Measurements from ENCODE around the gene CAB39L.

Gene CAB39L

GRCh38 chr13:49419276-49419675 lies 24.6 kb downstream of the CAB39L start:
- no peaks in the 10 kb centered on the region for H3K36me3 ChIP-seq (ENCODE audit: low read length)
- H3K27ac ChIP-seq (ENCODE audit: low read depth, low read length) = no peak overlapping the region
- no peaks in the 10 kb centered on the region for H3K9me2 ChIP-seq (replicated peaks; ENCODE audit: insufficient read depth, low read length)
- no peak overlapping the region for H3K4me3 ChIP-seq (ENCODE audit: insufficient read depth, low read length, poor library complexity, severe bottlenecking)
- no peaks in the 10 kb centered on the region for H3K9me3 ChIP-seq (ENCODE audit: insufficient read depth, low read length)
- no peak overlapping the region for H3K4me2 ChIP-seq (ENCODE audit: low read depth, low read length, poor library complexity, severe bottlenecking)
- H3K27me3 ChIP-seq (ENCODE audit: low read length) = no peaks in the 10 kb centered on the region
- H2AFZ ChIP-seq (ENCODE audit: low read depth, low read length, severe bottlenecking) = no peak overlapping the region
- TF ChIP-seq EZH2phosphoT487 (conservative IDR thresholded peaks at IDR 0.05; ENCODE audit: low read length) = no peak
- TF ChIP-seq, protein P1, sequence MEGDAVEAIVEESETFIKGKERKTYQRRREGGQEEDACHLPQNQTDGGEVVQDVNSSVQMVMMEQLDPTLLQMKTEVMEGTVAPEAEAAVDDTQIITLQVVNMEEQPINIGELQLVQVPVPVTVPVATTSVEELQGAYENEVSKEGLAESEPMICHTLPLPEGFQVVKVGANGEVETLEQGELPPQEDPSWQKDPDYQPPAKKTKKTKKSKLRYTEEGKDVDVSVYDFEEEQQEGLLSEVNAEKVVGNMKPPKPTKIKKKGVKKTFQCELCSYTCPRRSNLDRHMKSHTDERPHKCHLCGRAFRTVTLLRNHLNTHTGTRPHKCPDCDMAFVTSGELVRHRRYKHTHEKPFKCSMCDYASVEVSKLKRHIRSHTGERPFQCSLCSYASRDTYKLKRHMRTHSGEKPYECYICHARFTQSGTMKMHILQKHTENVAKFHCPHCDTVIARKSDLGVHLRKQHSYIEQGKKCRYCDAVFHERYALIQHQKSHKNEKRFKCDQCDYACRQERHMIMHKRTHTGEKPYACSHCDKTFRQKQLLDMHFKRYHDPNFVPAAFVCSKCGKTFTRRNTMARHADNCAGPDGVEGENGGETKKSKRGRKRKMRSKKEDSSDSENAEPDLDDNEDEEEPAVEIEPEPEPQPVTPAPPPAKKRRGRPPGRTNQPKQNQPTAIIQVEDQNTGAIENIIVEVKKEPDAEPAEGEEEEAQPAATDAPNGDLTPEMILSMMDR (IDR thresholded peaks at IDR 0.05; ENCODE audit: insufficient read depth, low read length, poor library complexity, severe bottlenecking) = no peak
- H3F3A ChIP-seq (ENCODE audit: insufficient read depth) = 0 out of 2 replicates have a peak, but pooled peaks cover 4% of the 10 kb centered on the region
- no peaks in the 10 kb centered on the region for H4K20me1 ChIP-seq (ENCODE audit: low read depth, low read length)
- no peaks in the 10 kb centered on the region for H3K79me2 ChIP-seq (ENCODE audit: insufficient read depth, low read length)
- no peak overlapping the region for H3K9ac ChIP-seq (ENCODE audit: low read length)

- Histone ChIP-seq H3K79me2 (ENCODE audit: insufficient read depth, low read length) (no peaks in the 10 kb centered on the region), H3K27ac (ENCODE audit: low read depth, low read length) (no peak overlapping the region), H2AFZ (ENCODE audit: low read depth, low read length, severe bottlenecking) (no peak overlapping the region), H3K9ac (ENCODE audit: low read length) (no peak overlapping the region), H3K9me2 (replicated peaks; ENCODE audit: insufficient read depth, low read length) (no peaks in the 10 kb centered on the region), H3F3A (ENCODE audit: insufficient read depth) (0 out of 2 replicates have a peak, but pooled peaks cover 4% of the 10 kb centered on the region), H4K20me1 (ENCODE audit: low read depth, low read length) (no peaks in the 10 kb centered on the region), H3K4me2 (ENCODE audit: low read depth, low read length, poor library complexity, severe bottlenecking) (no peak overlapping the region), H3K27me3 (ENCODE audit: low read length) (no peaks in the 10 kb centered on the region), H3K4me3 (ENCODE audit: insufficient read depth, low read length, poor library complexity, severe bottlenecking) (no peak overlapping the region), H3K36me3 (ENCODE audit: low read length) (no peaks in the 10 kb centered on the region), H3K9me3 (ENCODE audit: insufficient read depth, low read length) (no peaks in the 10 kb centered on the region)
- TF ChIP-seq, protein P1 (IDR thresholded peaks at IDR 0.05; ENCODE audit: insufficient read depth, low read length, poor library complexity, severe bottlenecking) = no peak
- no peak for TF ChIP-seq EZH2phosphoT487 (conservative IDR thresholded peaks at IDR 0.05; ENCODE audit: low read length)
These were observed 25.7 kb downstream of the CAB39L start for GRCh38 chr13:49418206-49418605.

GRCh38 chr13:49417161-49417560 lies 26.7 kb downstream of the CAB39L start:
- H3K4me2 ChIP-seq (ENCODE audit: low read depth, low read length, poor library complexity, severe bottlenecking) = no peak overlapping the region
- no peaks in the 10 kb centered on the region for H3K36me3 ChIP-seq (ENCODE audit: low read length)
- H2AFZ ChIP-seq (ENCODE audit: low read depth, low read length, severe bottlenecking) = no peak overlapping the region
- no peaks in the 10 kb centered on the region for H4K20me1 ChIP-seq (ENCODE audit: low read depth, low read length)
- no peak overlapping the region for H3K27ac ChIP-seq (ENCODE audit: low read depth, low read length)
- H3K27me3 ChIP-seq (ENCODE audit: low read length) = no peaks in the 10 kb centered on the region
- H3K4me3 ChIP-seq (ENCODE audit: insufficient read depth, low read length, poor library complexity, severe bottlenecking) = no peak overlapping the region
- H3K9me3 ChIP-seq (ENCODE audit: insufficient read depth, low read length) = no peaks in the 10 kb centered on the region
- no peak overlapping the region for H3K9ac ChIP-seq (ENCODE audit: low read length)
- no peaks in the 10 kb centered on the region for H3K9me2 ChIP-seq (replicated peaks; ENCODE audit: insufficient read depth, low read length)
- H3K79me2 ChIP-seq (ENCODE audit: insufficient read depth, low read length) = no peaks in the 10 kb centered on the region
- 0 out of 2 replicates have a peak, but pooled peaks cover 4% of the 10 kb centered on the region for H3F3A ChIP-seq (ENCODE audit: insufficient read depth)
- TF ChIP-seq, protein P1 (IDR thresholded peaks at IDR 0.05; ENCODE audit: insufficient read depth, low read length, poor library complexity, severe bottlenecking) = no peak
- TF ChIP-seq EZH2phosphoT487 (conservative IDR thresholded peaks at IDR 0.05; ENCODE audit: low read length) = no peak
